HEK293 (cell line): Measurements from ENCODE around the gene STK10.

ENCODE experiments used
- CTCF ChIP-seq: fragments of 450-650 bp; formaldehyde crosslinking; IDR thresholded peaks from 2 replicates; pipeline ENCODE4 v1.5.1; 2016; ENCODE audit warnings: missing biosample characterization, missing genetic modification characterization
- SALL2 ChIP-seq: fragments of 450-650 bp; formaldehyde crosslinking; IDR thresholded peaks from 2 replicates; pipeline ENCODE4 v1.5.0; 2017; ENCODE audit warnings: missing biosample characterization, mild to moderate bottlenecking, missing genetic modification characterization, borderline replicate concordance
- ZBTB11 ChIP-seq: fragments of 450-650 bp; formaldehyde crosslinking; conservative IDR thresholded peaks from 2 replicates; pipeline ENCODE4 v1.5.1; 2016; ENCODE audit warnings: low read depth, missing biosample characterization, missing genetic modification characterization
- ZBTB7A ChIP-seq: fragments of 450-650 bp; formaldehyde crosslinking; IDR thresholded peaks from 2 replicates; pipeline ENCODE4 v1.5.1; 2016; ENCODE audit warnings: low read depth, missing biosample characterization, missing genetic modification characterization
- ZNF221 ChIP-seq: fragments of 450-650 bp; formaldehyde crosslinking; IDR thresholded peaks from 2 replicates; pipeline ENCODE4 v1.5.1; 2017; ENCODE audit warnings: missing biosample characterization, missing genetic modification characterization, borderline replicate concordance
- ZNF488 ChIP-seq: fragments of 450-650 bp; formaldehyde crosslinking; IDR thresholded peaks from 2 replicates; pipeline ENCODE4 v1.5.1; 2016; ENCODE audit warnings: missing biosample characterization, missing genetic modification characterization
- ZNF830 ChIP-seq: fragments of 450-650 bp; IDR thresholded peaks from 2 replicates; pipeline ENCODE4 v1.5.0; 2018; ENCODE audit warnings: missing biosample characterization, missing genetic modification characterization, low read depth, mild to moderate bottlenecking, moderate library complexity

GRCh38 chr5:172063463-172064235, 124.4 kb downstream of the STK10 start:
- TF ChIP-seq ZBTB7A: no peak
- TF ChIP-seq CTCF: no peak
- no peak for TF ChIP-seq ZNF830 (tag by site-specific recombination)
- TF ChIP-seq ZNF221 (tag by site-specific recombination): no peak
- no peak for TF ChIP-seq ZNF488 (tag by site-specific recombination)
- TF ChIP-seq ZBTB11 (tag by site-specific recombination): no peak
- no peak for TF ChIP-seq SALL2 (tag by site-specific recombination)
